GM18526 (cell line): ENCODE results near the gene ZNF41.

Experiments
- POLR2A ChIP-seq: IDR thresholded peaks from 3 replicates; pipeline ENCODE4 v1.6.1; 2011; ENCODE audit not compliant: insufficient read length; ENCODE audit errors: extremely low read depth

ZNF41 gene

DNA sequence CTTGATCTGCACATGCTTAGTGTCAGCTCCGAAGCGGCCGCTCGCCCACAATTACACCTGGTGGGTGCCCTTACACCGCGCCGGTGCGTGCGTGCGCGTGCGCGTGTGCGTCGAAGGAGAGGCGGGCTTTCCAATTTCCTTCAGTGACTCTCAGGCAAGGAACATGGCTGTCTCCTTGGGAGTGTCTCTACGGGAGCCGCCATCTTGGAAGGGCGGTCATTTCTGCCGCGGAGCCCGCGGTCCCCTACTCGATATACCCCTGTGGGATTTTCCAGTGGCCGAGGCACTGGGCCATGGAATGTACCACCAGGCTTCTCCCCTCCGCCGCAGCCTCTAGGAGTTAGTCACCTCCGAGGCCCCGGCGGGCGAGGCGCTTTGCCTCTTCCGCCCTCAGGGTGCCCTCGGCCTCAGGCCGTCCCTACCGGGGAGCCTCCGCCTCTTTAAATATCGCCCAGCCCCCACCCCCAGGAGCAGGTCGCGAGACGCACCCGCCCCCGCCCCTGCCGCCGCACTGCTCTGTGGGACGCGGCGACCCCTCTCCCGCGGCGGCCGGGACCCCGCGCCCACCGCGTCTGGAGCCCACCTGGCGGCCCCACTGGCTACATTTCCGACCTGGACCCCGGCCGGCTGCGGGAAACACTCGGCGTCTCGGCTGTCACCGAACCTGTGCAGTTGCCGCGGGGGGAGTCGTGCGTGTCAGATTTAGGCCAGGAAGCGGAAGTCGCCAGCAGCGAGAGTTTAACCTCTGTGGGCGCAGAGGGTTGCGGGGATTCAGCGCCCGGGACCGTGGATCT is at the start of gene ZNF41:
TSS of gene ZNF41 (minus strand) at position 711 of the 794 bp plus-strand sequence. CDS start 15,741 bp downstream, outside the sequence.
- peak; percentile 43 for TF ChIP-seq POLR2A

DNA sequence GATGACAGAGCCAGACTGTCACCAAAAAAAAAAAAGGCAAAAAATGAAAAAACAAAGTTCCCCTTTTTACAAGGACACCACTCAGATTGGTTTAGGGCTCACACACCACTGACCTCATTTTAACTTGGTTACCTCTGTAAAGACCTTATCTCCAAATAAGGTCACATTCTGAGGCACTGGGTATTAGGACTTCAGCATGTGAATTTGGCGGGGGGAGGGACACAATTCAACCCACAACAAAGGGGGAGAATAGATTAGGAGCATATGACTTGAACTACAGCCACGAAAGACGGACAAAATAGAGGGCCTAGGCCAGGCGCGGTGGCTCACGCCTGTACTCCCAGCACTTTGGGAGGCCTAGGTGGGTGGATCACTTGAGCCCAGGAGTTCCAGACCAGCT is 47.0 kb upstream of the ZNF41 start:
- TF ChIP-seq POLR2A: no peak

DNA sequence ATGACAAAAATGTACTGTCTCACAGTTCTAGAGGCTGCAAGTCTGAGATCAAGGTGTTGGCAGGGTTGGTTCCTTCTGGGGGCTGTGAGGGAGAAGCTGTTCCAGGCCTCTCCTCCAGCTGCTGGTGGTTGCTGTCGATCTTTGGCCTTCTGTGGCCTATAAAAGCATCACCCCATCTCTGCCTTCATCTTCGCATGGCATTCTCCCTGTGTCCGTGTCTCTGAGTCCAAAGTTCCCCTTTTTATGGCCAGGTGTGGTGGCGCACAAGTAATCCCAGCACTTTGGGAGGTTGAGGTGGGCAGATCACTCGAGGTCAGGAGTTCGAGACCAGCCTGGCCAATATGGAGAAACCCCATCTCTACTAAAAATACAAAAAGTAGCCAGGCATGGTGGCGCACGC is 46.5 kb upstream of the ZNF41 start:
- no peak for TF ChIP-seq POLR2A

DNA sequence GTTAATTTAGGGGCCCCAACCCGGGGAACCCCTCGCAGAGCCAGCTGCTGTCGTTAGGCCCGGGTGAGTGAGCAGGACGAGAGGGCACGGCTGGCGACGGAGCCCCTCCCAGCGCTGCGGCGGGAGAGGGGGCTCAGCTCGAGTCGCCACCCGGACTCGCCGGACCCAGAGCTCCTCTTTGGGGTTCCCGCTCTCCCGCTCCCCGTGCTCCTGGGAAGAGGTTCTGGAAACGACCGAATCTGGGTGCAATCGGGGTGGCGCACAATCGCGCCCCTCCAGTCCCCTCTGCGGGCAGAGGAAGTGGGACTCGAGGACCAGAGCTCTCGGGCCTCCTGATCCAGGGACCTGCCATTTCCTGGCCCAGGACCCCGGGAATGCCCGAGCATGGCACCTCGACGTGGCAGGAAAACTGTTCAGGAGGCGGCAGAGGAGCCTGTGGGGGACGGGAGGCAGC is 40.7 kb upstream of the ZNF41 start:
- no peak for TF ChIP-seq POLR2A

DNA sequence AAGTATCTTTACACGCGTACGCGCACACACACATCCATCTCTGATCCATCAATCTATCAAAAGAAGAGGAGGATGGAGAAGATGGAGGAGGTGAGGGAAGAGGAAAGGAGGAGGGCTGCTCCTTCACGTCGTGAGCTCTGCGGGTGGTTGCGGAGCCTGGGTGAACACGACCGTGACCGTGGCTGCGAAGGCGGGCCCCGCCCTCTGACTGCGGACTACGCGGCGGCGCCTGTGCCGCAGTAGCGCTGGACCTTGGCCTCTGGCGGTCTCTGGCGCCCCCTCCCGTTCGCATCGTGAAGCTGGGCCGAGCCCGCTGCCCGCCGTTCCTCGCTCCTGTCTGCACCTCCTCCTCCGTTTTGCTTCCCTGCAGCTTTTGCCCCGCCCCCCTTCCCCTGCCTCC is 40.3 kb upstream of the ZNF41 start:
- no peak for TF ChIP-seq POLR2A

DNA sequence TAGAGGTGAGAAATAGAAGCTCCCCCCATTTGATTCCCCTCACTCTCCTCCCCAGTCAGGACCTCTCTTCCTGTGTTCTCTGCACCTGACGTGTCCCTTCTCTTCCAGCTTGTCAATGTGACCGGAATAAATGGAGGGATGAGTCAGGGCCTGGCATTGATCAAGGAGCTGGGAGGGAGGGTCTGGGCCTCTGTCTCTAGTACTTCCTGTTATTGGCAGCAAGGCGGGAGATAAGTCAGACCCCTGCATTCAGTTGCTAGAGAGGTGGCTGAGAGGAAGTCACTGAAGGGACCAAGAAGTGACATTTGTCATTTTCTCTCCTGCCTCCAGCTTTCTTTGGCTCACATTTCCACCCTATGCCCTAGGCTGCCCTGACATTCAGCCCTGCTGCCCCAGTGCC is 35.1 kb upstream of the ZNF41 start:
- no peak for TF ChIP-seq POLR2A

DNA sequence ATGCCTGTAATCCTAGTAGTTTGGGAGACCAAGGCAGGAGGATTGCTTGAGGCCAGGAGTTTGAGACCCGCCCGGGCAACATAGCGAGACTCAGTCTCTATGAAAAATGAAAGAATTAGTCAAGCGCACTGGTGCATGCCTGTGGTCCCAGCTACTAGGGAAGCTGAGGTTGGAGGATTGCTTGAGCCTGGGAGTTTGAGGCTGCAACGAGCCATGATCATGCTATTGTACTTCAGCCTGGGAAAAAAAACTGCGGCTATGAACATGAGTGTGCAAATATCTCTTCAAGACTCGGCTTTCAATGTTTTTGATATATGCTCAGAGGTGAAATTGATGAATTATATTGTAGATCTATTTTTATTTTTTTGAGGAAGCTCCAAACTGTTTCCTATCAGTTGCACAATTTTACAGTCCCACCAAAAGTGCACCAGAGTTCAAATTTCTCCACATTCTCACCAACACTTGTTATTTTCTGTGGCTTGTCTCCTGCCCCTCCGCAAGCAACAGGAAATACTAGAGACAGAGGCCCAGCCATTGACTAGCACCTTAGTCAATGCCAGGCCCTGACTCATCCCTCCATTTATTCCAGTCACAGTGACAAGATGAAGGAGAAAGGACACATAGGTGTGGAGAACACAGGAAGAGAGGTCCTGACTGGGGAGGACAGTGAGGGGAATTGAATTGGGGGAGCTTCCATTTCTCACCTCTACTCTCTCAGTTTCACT is 33.1 kb upstream of the ZNF41 start:
- no peak for TF ChIP-seq POLR2A

DNA sequence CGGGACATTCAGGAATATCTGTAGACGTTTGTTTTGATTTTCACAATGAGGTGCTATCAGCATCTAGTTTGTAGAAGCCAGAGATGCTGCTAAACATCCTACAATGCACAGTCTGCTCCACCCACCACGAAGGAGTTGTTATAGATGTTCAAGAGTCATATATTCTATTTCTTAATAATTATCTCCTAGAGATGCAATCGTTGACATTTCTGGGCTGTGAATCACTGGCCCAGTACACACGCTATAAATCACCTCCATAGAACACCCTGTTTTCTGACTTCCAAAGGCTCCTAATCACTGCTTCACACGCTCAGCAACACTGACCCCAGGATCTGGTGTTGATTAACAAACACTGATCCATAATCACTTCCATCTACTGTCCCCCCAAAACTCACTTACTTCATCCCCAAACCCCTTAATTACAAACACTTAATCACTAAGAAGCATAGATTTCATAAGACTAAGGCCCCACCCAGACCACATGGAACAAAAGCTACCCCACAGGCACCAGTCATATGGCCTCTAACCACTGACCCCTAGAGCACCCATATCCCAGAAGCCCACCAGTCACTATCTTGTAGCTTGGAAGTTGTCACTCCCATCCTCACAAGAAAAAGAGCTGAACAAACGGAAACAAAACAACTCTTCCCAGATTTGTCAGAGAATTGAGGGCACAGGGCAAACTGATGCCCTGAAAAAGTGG is 31.7 kb upstream of the ZNF41 start:
- no peak for TF ChIP-seq POLR2A

DNA sequence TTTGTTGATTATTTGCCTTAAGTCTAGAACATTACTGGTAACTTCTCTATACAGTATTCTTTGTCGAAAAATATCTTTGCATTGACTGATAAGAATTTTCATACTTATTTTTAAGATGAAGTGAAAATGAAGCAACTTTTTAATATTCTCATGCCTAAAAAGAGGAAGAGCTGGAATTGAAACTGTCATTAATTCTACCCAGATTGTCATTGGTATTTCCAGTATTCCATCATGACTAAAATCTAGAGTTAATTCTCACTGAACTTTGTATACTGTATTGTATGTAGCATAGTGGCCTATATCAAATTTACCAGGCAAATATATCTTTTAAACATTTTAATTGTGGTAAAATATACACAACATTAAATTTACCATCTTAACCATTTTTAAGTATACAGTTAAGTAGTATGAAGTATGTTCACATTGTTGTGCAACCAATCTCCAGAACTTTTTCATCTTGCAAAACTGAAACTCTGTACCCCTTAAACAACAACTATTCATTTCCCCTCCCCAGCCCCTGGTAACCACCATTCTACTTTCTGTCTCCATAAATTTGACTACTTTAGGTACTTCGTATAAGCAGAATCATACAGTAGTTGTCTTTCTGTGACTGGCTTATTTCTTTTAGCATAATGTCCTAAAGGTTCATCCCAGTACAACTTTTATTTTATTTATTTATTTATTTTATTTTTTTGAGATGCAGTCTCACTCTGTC is 24.3 kb upstream of the ZNF41 start:
- no peak for TF ChIP-seq POLR2A

DNA sequence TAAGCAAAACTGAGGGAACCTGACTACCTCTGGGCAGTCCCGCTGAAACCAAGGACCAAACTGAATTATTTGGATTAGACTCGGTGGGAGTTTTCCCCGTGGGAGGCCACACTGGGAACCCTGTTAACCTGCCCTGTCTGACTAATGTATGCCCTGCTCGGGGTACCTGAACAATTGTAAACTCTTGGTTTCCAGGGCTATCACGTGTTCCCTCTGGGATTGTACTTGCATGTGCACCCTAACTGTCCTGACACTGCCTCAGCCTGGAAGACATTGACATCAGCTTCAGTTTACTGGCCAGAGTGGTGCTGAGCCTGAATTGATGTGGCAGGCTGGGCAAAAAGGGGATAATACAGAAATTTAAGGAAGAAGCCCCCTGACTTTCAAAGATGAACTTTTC is 20.1 kb upstream of the ZNF41 start:
- TF ChIP-seq POLR2A: no peak

DNA sequence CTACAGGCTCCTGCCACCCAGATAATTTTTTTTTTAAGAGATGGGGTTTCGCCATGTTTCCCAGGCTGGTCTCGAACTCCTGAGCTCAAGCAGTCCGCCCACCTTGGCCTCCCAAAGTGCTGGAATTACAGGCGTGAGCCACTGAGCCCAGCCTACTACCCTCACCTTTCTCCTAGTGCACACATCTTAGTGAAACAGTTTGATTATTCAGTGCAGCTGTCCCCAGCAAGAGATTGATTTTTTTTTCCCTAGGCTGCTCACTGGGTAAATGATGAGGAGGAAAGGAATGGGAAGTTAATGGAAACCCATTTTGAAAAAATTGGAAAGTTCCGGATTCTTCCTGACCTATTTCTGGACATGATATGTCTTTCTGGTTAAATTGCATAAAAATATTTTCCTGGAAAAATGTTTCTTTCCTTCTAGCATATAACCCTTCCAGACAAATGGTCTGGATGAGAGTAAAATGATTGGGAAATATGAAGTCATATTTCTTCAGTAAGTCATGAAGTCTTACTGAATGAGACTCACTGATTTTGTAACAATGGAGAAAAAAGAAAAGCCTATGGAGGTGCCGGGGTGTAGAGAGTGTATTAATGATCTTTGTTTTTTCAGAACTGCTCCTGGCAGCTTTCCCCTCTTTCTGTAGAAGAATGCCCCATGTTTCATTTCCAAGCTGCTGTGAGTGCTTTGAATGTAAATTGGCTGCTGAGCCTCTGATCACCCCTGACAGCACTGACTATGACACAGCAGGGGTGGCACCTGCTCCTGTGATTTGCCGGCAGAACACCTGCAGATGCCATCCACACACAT is 19.5 kb upstream of the ZNF41 start:
- no peak for TF ChIP-seq POLR2A

DNA sequence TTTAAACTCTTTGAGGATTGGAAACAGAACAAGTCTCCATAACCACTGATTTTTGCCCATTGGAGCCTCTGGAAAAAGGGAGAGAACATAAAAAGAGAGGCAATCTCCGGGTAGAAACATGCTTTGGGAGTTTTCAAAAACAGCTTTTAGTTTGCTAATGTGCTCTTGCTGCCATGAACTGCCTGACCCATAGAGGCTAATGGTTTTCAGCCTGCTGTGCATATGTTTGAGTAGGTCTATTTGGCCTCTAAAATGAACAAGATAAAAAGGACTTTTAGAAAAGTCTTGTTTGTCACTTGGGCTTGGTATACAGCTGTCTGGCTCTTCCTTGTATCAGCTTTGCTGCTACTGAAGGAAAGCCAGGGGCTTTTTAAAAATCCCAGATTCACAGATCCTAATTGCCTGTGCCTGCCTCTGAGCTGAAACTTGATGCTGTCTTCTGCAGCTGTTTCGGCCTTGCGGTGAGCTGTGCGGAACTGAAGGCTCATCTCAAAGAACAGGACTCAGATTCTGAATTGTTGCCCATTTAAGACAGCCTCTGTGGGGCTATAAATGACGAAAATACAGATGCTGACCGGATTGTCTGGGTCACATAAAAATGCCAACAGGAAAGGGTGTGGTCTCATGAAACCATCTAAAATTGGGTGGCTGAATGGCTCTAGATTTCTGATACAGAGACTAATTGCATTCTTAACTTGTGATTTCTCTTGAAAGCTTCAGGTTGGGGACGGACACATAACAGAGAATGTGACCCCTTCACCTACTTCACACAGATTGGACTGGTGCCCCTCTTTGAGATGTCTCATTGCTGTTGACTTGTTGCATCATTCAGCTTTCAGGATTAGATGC is 18.4 kb upstream of the ZNF41 start:
- TF ChIP-seq POLR2A: no peak

DNA sequence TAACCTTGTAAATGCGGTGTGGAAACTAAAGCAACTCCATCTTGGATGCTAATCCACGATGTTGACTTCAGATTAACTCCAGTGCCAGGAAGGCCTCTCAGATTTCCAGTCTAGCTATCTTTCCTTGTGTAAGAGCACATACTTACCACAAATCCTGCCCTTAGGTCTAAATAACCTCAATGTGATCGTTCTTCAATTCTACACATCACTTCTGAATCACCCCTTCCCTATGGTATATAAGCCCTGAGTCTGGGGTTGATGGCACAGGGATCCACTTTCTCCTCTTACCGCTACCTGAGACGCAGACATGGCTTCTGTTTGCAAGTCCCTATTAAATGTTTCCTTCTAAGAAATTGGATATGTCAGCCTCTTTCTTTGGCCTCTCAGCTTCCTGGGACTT is 17.5 kb upstream of the ZNF41 start:
- TF ChIP-seq POLR2A: no peak

DNA sequence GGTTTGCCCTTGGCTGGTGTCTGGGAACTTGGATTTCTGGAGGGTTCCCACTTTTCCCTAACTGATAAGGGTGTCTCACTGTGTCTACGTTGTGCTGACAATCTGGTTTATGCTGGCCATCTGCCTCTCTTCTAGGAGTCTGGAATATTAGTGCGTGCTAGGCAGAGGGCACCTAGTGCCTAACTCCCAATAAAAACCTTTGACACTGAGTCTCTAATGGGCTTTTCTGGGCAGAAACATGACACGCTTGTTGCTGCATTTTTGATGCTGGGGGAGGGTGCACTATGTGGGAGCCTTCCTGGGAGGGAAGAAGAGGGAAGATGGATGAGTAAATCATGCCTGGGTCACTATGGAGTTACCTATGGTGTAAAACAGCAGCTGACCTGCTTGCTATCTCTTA is 16.3 kb upstream of the ZNF41 start:
- TF ChIP-seq POLR2A: no peak

DNA sequence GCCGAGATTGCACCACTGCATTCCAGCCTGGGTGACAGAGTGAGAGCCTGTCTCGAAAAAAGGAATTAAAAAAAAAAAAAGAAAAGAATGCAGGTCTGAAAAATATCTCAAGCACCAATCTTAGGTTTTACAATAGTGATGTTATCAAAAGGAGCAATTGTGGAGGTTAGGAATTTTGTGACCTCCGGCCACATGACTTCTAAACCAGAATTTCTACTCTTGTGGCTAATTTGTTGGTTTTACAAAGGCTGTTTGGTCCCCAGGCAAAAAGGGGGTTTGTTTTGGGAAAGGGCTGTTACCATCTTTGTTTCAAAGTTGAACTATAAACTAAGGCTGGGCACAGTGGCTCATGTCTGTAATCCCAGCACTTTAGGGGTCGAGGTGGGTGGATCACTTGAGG is 15.4 kb upstream of the ZNF41 start:
- no peak for TF ChIP-seq POLR2A
